ENCODE results near the gene TTC39B. TPM values are rescaled to one million over a fixed set of nuclear protein-coding genes. Genes with fewer than 3 reads are reported as not detected.

Gene TTC39B
- total RNA-seq, 1 donor from 2014 or later, result 7.0 TPM

GRCh38 chr9:15294604-15295003 lies 12.4 kb downstream of the TTC39B start:
- Mint-ChIP-seq H3K9me3 (ENCODE audit: unreplicated experiment) (peaks cover 10% of the 10 kb centered on the region), H3K36me3 (ENCODE audit: low read depth, unreplicated experiment) (peaks cover 24% of the 10 kb centered on the region), H3K27me3 (ENCODE audit: low read depth, unreplicated experiment) (no peaks in the 10 kb centered on the region), H3K27ac (ENCODE audit: unreplicated experiment) (no peak overlapping the region), H3K4me1 (ENCODE audit: low read depth, unreplicated experiment) (peaks cover 20% of the 10 kb centered on the region), H3K4me3 (ENCODE audit: unreplicated experiment) (no peak overlapping the region)
- no peaks in the 10 kb centered on the region for H3K9me3 ChIP-seq (ENCODE audit: insufficient read depth, low read depth, low read length)
- TF ChIP-seq CTCF (IDR thresholded peaks at IDR 0.05; ENCODE audit: insufficient read depth, low read depth, low read length) (no peak), EZH2 (IDR thresholded peaks at IDR 0.05; ENCODE audit: insufficient read depth, low read length) (no peak)
- no peak overlapping the region for H2AFZ ChIP-seq (ENCODE audit: low read depth, low read length)
- H3K79me2 ChIP-seq (ENCODE audit: insufficient read depth, low read length), result no peaks in the 10 kb centered on the region
- DNase-seq (ENCODE audit: low read depth), result no peak
- H4K20me1 ChIP-seq (ENCODE audit: insufficient read depth, low read length), result no peaks in the 10 kb centered on the region
- no peak overlapping the region for H3K4me2 ChIP-seq (ENCODE audit: low read length)
- no peak overlapping the region for H3K9ac ChIP-seq (ENCODE audit: low read length)
- H3K27me3 ChIP-seq (ENCODE audit: insufficient read depth, low read length), result no peaks in the 10 kb centered on the region
- no peak overlapping the region for H3K27ac ChIP-seq (ENCODE audit: low read depth, low read length)
- FAIRE-seq, result no peak
- no peak overlapping the region for H3K4me3 ChIP-seq (ENCODE audit: insufficient read depth, low read depth, low read length)
- no peaks in the 10 kb centered on the region for H3K36me3 ChIP-seq (ENCODE audit: insufficient read depth, low read length)
- H3K4me1 ChIP-seq (ENCODE audit: insufficient read depth, low read length), result peaks cover 11% of the 10 kb centered on the region

- H3K36me3 ChIP-seq (ENCODE audit: insufficient read depth, low read length), result no peaks in the 10 kb centered on the region
- H2AFZ ChIP-seq (ENCODE audit: low read depth, low read length), result no peak overlapping the region
- peaks cover 20% of the 10 kb centered on the region for H3K4me1 Mint-ChIP-seq (ENCODE audit: low read depth, unreplicated experiment)
- H3K9me3 ChIP-seq (ENCODE audit: insufficient read depth, low read depth, low read length), result no peaks in the 10 kb centered on the region
- no peaks in the 10 kb centered on the region for H3K27me3 ChIP-seq (ENCODE audit: insufficient read depth, low read length)
- H3K36me3 Mint-ChIP-seq (ENCODE audit: low read depth, unreplicated experiment), result peaks cover 19% of the 10 kb centered on the region
- H3K9me3 Mint-ChIP-seq (ENCODE audit: unreplicated experiment), result peaks cover 7% of the 10 kb centered on the region
- DNase-seq (ENCODE audit: low read depth) (no peak), FAIRE-seq (no peak)
- H3K9ac ChIP-seq (ENCODE audit: low read length), result no peak overlapping the region
- peaks cover 11% of the 10 kb centered on the region for H3K4me1 ChIP-seq (ENCODE audit: insufficient read depth, low read length)
- H4K20me1 ChIP-seq (ENCODE audit: insufficient read depth, low read length), result no peaks in the 10 kb centered on the region
- TF ChIP-seq EZH2 (IDR thresholded peaks at IDR 0.05; ENCODE audit: insufficient read depth, low read length) (no peak), CTCF (IDR thresholded peaks at IDR 0.05; ENCODE audit: insufficient read depth, low read depth, low read length) (no peak)
- H3K4me3 Mint-ChIP-seq (ENCODE audit: unreplicated experiment), result no peak overlapping the region
- no peak overlapping the region for H3K27ac ChIP-seq (ENCODE audit: low read depth, low read length)
- H3K27ac Mint-ChIP-seq (ENCODE audit: unreplicated experiment), result no peak overlapping the region
- H3K27me3 Mint-ChIP-seq (ENCODE audit: low read depth, unreplicated experiment), result no peaks in the 10 kb centered on the region
- no peak overlapping the region for H3K4me3 ChIP-seq (ENCODE audit: insufficient read depth, low read depth, low read length)
- H3K79me2 ChIP-seq (ENCODE audit: insufficient read depth, low read length), result no peaks in the 10 kb centered on the region
- no peak overlapping the region for H3K4me2 ChIP-seq (ENCODE audit: low read length)
These were observed 13.2 kb downstream of the TTC39B start for GRCh38 chr9:15293804-15294316.

- Histone ChIP-seq H3K9ac (ENCODE audit: low read length) (no peak overlapping the region), H3K27me3 (ENCODE audit: insufficient read depth, low read length) (no peaks in the 10 kb centered on the region), H3K4me1 (ENCODE audit: insufficient read depth, low read length) (peaks cover 11% of the 10 kb centered on the region), H3K9me3 (ENCODE audit: insufficient read depth, low read depth, low read length) (no peaks in the 10 kb centered on the region), H4K20me1 (ENCODE audit: insufficient read depth, low read length) (no peaks in the 10 kb centered on the region), H3K36me3 (ENCODE audit: insufficient read depth, low read length) (no peaks in the 10 kb centered on the region), H2AFZ (ENCODE audit: low read depth, low read length) (no peak overlapping the region), H3K4me2 (ENCODE audit: low read length) (no peak overlapping the region), H3K79me2 (ENCODE audit: insufficient read depth, low read length) (no peaks in the 10 kb centered on the region), H3K27ac (ENCODE audit: low read depth, low read length) (no peak overlapping the region), H3K4me3 (ENCODE audit: insufficient read depth, low read depth, low read length) (no peak overlapping the region)
- no peaks in the 10 kb centered on the region for H3K27me3 Mint-ChIP-seq (ENCODE audit: low read depth, unreplicated experiment)
- no peak overlapping the region for H3K27ac Mint-ChIP-seq (ENCODE audit: unreplicated experiment)
- H3K36me3 Mint-ChIP-seq (ENCODE audit: low read depth, unreplicated experiment), result peaks cover 14% of the 10 kb centered on the region
- FAIRE-seq (no peak), DNase-seq (ENCODE audit: low read depth) (no peak)
- TF ChIP-seq EZH2 (IDR thresholded peaks at IDR 0.05; ENCODE audit: insufficient read depth, low read length) (no peak), CTCF (IDR thresholded peaks at IDR 0.05; ENCODE audit: insufficient read depth, low read depth, low read length) (no peak)
- no peak overlapping the region for H3K4me3 Mint-ChIP-seq (ENCODE audit: unreplicated experiment)
- H3K4me1 Mint-ChIP-seq (ENCODE audit: low read depth, unreplicated experiment), result peaks cover 20% of the 10 kb centered on the region
- peaks cover 2% of the 10 kb centered on the region for H3K9me3 Mint-ChIP-seq (ENCODE audit: unreplicated experiment)
These were observed 13.9 kb downstream of the TTC39B start for GRCh38 chr9:15293084-15293483.
